HG03575 (cell line): Measurements from ENCODE around the gene ZDHHC17.

ENCODE experiments used
- ATAC-seq: cut with Tn5 transposase; IDR thresholded peaks from one replicate; pipeline ENCODE4 v1.9.1; 2021; ENCODE audit not compliant: unreplicated experiment, insufficient number of reproducible peaks, low FRiP score; ENCODE audit errors: extremely low read depth

ZDHHC17 gene

DNA sequence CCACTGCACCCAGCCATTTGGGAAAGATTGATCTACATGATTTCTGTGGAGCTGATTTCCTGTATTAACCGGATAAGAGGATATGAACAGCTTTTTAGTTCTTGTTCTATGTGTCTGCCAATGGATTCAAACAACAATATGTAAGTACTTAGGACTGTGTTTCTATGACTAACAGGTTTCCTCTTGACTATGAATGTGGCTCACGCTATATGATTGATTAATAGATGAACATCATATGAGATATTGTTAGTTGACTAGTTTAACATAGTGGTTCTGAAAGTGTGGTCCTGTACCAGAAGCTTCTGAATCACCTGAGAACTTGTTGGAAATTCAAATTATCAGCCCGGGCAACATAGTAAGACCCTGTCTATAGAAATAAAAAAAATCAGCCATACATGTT is 127.7 kb downstream of the ZDHHC17 start:
- no peak for ATAC-seq

GRCh38 chr12:76895796-76896195 is 131.9 kb downstream of the ZDHHC17 start:
- ATAC-seq = no peak

- ATAC-seq = no peak
Measured at GRCh38 chr12:76896274-76896673, 132.4 kb downstream of the ZDHHC17 start.

- ATAC-seq = no peak
Measured at GRCh38 chr12:76898442-76898841, 134.5 kb downstream of the ZDHHC17 start.

- ATAC-seq = no peak
Measured at GRCh38 chr12:76899522-76899921, 135.6 kb downstream of the ZDHHC17 start.

DNA sequence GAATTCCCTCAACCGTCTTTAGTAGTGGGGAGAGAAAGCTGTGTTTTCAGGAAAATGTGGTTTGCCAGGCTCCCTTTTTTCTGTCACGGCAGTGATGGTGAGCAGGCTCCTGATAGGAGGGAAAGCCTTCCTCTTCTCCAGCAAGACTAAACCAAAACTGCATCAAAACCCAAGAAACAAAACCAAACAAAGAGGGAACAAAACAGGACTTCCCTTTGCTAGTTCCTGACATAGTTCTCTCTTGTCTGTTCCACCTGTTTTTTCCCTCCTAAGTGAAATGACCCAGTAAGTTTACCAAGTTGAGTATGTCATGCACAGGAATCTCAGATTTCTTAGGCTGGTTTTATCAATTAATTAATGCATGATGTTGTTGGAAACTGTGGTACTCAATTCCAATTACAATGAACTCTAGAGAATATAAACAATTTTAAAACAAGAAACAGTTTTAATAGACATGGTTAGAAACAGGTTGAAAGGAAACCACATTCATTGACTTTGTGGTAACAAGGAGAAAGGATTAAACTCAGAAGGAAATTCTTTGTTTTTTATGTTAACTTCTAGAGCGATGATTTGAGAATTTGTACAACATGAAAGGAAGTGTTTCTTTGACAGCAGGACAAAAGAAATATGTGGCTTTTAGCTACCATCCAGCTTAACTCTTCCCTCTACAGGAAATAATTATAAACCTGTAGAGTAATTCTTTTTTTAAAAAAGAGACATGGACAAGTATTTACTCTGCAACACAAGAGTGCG is 137.9 kb downstream of the ZDHHC17 start:
- ATAC-seq = no peak
